Neural cell (in vitro differentiated cells): ENCODE data around the gene TMEM53.

ENCODE experiments used
- EP300 ChIP-seq: fragments of 450-650 bp; conservative IDR thresholded peaks from 2 replicates; pipeline ENCODE4 v1.6.1; 2014; ENCODE audit warnings: antibody characterized with exemption, mild to moderate bottlenecking, moderate library complexity; ENCODE audit not compliant: poor library complexity, severe bottlenecking
- MXI1 ChIP-seq: fragments of 450-650 bp; conservative IDR thresholded peaks from 2 replicates; pipeline ENCODE4 v1.6.1; 2014; ENCODE audit warnings: antibody characterized with exemption, mild to moderate bottlenecking; ENCODE audit not compliant: poor library complexity, severe bottlenecking
- TF ChIP-seq, protein P1 (sequence below): fragments of 450-650 bp; IDR thresholded peaks from 2 replicates; pipeline ENCODE4 v1.5.1; 2014; ENCODE audit warnings: antibody characterized with exemption, mild to moderate bottlenecking, moderate library complexity; ENCODE audit not compliant: poor library complexity, severe bottlenecking

DNA sequence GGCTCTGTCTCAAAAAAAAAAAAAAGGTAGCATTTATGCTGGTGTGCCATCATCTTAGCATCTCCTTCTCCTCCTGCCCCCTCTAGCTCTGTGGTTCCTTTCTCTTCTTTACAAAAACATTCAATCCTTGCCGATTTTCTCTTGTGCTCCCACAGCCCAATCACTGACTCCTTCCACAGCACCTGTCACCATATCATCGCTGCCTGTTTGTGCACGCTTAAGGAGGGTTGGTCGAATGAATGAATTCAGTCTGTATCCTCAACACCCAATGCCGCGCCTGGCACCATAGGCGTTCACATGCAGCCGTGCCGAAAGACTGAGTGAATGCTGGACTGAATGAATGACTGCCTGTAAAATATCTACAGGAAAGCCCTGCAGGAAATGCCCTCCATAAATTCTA, 48.8 kb upstream of the TMEM53 start:
- TF ChIP-seq, protein P1, sequence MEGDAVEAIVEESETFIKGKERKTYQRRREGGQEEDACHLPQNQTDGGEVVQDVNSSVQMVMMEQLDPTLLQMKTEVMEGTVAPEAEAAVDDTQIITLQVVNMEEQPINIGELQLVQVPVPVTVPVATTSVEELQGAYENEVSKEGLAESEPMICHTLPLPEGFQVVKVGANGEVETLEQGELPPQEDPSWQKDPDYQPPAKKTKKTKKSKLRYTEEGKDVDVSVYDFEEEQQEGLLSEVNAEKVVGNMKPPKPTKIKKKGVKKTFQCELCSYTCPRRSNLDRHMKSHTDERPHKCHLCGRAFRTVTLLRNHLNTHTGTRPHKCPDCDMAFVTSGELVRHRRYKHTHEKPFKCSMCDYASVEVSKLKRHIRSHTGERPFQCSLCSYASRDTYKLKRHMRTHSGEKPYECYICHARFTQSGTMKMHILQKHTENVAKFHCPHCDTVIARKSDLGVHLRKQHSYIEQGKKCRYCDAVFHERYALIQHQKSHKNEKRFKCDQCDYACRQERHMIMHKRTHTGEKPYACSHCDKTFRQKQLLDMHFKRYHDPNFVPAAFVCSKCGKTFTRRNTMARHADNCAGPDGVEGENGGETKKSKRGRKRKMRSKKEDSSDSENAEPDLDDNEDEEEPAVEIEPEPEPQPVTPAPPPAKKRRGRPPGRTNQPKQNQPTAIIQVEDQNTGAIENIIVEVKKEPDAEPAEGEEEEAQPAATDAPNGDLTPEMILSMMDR: no peak
- TF ChIP-seq EP300 (no peak), MXI1 (no peak)
